NCI-H1105 (cell line): ENCODE results near the gene ATXN7L3.

Experiments
- DNase-seq: peaks from one replicate; lab custom pipeline; 2025; lab: John Stamatoyannopoulos, UW

The ATXN7L3 gene

DNA sequence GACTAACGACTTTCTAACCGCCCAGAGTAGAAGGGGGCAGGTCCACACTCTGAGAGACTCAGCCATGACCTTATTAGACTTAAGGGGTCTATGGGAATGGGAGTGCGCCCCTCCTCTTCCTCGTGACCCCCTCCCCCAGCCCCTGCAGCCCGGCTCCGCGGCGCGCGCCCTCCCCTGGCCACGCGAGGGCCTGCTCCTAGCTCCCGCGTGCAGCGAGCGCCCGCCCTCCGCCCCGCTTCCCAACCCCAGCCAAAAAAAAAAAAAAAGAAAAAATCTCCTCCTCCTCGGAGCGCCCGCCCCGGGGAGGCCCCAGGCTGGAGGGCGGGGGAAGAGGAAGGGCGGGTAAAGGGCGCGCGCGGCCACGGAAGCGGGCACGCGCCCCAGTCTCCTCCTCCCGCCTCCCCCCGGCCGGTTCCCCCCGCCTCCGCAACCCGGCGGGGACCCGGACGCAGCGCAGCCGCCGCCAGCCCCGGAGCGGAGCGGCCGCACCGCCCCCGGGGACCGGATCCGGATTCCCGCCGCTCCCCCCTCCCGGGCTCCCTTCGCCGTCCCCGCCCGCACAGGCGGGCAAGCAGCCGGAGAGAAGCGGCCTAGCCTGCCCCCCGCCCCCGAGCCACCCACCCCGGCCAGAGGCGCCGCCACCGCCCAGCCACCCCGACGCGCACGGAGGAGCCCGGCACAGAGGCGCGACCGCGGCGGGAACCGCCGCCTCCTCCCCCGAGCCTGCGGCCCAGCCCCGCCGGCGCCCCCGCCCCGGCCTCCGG is 18.8 kb upstream of the ATXN7L3 start:
- DNase-seq = peak; percentile 89

- DNase-seq = no peak
Observed at GRCh38 chr17:44217738-44218343, 18.2 kb upstream of the ATXN7L3 start.

- no peak for DNase-seq
Observed at GRCh38 chr17:44216694-44217093, 17.0 kb upstream of the ATXN7L3 start.

GRCh38 chr17:44216173-44216572 is 16.5 kb upstream of the ATXN7L3 start:
- no peak for DNase-seq

GRCh38 chr17:44214896-44215295 is 15.2 kb upstream of the ATXN7L3 start:
- no peak for DNase-seq

GRCh38 chr17:44214230-44214494 is 14.5 kb upstream of the ATXN7L3 start:
- DNase-seq = no peak

- no peak for DNase-seq
Observed at GRCh38 chr17:44213403-44214229, 13.9 kb upstream of the ATXN7L3 start.

GRCh38 chr17:44212507-44213402 is 13.1 kb upstream of the ATXN7L3 start:
- DNase-seq = no peak

- DNase-seq = no peak
Observed at GRCh38 chr17:44211281-44212265, 11.9 kb upstream of the ATXN7L3 start.

DNA sequence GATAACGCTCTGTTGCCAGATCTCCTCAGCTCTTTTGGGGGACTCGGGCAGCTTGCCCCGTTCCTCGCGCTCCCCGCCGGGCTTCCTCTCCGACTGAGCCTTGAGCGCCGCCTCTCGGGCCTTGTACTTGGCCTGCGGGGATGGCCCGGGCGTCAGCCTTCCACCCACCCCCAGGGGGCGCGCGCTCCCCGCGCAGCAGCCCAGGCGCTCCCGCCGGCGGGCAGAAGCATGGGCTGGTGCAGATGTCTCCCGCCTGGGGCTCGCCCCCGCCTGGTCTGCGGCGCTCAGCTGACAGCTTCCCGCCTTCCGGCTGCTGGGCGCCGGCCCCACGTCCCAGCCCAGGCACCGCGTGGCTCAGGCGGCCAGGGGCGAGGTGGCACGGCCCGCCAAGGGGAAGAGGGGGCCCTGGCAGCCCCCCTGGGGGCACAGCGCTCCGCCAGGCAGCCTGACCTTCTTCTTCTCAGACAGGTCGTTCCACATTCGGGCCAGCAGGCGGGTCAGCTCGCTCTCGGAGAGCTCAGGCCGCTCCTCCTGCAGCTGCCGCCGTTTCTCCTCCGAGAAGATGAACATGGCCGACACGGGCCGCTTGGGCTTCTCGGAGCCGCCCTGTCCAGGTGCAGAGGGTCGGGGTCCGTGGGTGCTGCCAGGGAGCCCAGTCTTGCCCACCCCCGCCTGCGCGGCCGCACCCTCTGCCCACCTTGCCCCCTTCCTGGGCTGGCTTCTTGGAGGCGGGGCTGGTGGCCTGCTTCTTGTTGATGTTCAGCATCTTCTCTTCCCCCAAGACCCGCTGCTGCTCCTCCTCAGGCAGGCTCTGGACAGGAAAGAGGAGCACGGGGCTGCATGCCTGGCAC is 10.9 kb upstream of the ATXN7L3 start:
- DNase-seq = peak; percentile 59

DNA sequence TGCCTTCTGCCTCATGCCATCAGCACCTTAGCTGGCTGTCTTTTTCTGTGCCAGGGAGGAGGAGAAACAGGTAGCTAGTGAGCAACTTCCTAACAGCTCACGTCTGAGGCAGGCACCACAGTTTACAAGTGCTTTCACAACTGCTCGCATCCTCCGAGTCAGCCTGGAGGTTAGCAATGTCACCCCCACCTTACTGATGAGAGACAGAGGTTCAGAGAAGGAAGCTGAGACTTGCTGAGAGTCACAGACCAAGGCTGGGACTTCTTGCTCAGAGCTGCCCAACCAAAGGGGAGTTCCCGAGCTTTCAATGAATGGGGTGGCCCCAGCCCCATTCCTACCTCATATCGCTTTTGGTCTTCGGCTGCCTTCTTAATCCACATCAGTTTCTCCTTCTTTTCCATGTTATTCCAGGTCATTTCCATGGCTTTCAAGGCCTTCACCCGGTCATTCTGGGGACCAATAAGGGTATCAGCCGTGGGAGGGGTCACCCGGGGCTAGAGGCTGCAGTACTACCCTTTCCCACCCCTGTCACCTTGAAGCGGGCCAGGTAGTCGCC is 10.2 kb upstream of the ATXN7L3 start:
- DNase-seq = no peak

DNA sequence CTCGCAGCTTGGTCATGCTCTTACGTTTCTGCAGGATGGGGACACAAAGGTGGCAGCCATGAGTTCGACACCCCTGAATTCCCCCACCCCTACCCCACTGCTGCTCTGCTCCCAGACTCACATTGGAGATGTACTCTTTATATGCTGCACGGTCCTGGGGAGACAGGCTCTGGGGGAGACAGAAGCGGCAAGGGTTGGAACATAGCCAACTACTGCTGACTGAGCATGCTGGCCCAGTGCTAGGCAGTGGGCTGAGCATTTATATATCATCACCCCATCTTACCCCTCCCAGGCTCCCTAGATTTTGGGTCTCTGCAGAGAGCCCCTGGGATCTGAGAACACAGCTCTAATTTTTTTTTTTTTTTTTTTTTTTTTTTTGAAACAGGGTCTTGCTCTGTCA is 8.1 kb upstream of the ATXN7L3 start:
- no peak for DNase-seq

- no peak for DNase-seq
Observed at GRCh38 chr17:44207319-44207718, 7.6 kb upstream of the ATXN7L3 start.

GRCh38 chr17:44206825-44207155 is 7.1 kb upstream of the ATXN7L3 start:
- DNase-seq = no peak

DNA sequence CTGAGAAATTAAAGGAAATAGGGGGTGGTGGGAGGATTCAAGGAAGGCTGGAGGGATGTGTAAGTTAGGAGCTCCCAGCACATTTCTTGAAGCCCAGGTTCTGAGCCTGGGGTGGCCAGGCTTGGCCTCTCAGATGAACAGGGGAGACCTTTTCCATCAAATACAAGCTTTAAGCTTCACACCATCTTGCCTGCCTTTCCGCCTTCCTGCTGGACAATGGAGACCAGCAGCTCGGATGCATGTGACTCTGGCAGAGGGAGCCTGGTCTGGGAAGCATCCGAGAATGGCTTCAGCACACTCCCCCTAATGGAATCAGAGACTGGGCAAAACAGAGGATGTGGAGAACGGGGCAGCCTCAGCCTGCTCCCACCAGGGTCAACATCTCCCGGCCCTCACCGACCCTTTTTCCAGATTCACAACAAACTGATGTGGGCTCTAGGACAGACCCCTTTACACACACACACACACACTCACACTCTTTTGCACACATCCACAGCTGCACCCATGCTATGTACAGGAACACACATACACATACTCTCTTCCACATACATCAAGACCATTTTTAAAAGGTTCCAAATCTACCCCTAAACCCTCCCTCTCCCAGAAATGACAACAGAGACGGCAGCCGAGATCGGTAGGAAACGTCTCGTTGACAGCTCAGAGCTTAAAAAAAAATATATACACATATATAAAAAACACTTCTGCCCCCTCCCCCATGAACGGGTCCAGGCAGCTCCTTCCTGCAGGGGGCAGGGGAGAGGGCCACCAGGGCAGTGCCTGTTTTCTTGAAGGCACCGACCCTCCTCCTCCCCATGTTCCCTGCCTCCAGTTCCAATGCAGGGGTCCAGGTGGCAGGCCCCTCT is 6.5 kb upstream of the ATXN7L3 start:
- DNase-seq = no peak

DNA sequence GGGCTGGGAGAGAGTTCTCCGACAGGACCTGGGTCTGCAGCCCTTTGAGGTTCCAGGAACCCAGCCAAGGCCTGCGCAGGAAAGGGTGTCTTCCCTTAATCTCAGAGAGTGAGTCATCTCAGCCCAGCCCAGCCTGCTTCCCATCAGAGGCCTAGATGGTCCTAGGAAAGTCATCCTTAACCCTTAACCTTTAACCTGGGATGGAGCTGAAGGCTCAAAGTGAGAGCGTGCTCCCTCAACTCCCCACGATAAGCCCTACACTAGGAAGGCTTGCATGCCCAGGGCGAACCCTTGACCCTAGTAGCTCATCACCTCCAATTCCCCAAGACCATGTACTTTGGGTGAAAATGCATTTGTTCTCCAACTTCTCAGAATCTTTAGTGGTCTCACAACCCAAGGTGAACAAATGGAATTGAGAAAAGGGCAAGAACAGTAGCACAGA is 4.8 kb upstream of the ATXN7L3 start:
- DNase-seq = no peak

- peak; percentile 9 for DNase-seq
Observed at GRCh38 chr17:44203731-44204440, 4.2 kb upstream of the ATXN7L3 start.

GRCh38 chr17:44202756-44203155 is 3.1 kb upstream of the ATXN7L3 start:
- no peak for DNase-seq
